Stomach (tissue), 9 donors: ENCODE measurements around the gene TRIOBP. TPM values are rescaled to one million over a fixed set of nuclear protein-coding genes. Genes with fewer than 3 reads are reported as not detected.

ENCODE experiments used
- DNase-seq, 2 donors: peaks; one replicate each; pipeline versions ENCODE4 v3.0.0 to v3.0.0-alpha.2; 2013 to 2019
- H3K27ac ChIP-seq, 5 donors: fragments of 200-600 bp in 4 of 5; sonication (generic) in 4 of 5; one replicate each; pipeline ENCODE4 v1.5.1; 2013 to 2019; ENCODE audit warnings: mild to moderate bottlenecking in 1 of 5, moderate library complexity in 1 of 5
- H3K27me3 ChIP-seq, 3 donors: fragments of 200-600 bp; sonication (generic); one replicate each; pipeline ENCODE4 v1.5.1; 2017 to 2019; ENCODE audit warnings: mixed run types in 1 of 3
- H3K36me3 ChIP-seq, 4 donors: fragments of 200-600 bp; sonication (generic); 1 replicate in 3 of 4; 2 replicates in 1 of 4; pipeline ENCODE4 v1.5.1; 2016 to 2019
- H3K4me1 ChIP-seq, 4 donors: fragments of 200-600 bp; sonication (generic); one replicate each; pipeline ENCODE4 v1.5.1; 2016 to 2019
- H3K4me3 ChIP-seq, 4 donors: fragments of 200-600 bp; sonication (generic) in 3 of 4; one replicate each; pipeline ENCODE4 v1.5.1; 2016 to 2019; ENCODE audit warnings: mild to moderate bottlenecking in 1 of 4
- H3K9me3 ChIP-seq, 4 donors: fragments of 200-600 bp; sonication (generic); one replicate each; pipeline ENCODE4 v1.5.1; 2016 to 2019
- EP300 ChIP-seq: sonication (generic); formaldehyde crosslinking; IDR thresholded peaks from one replicate; pipeline ENCODE4 v1.6.1; 2017; ENCODE audit warnings: antibody characterized with exemption
- POLR2A ChIP-seq, 4 donors: fragments of 450-650 bp; IDR thresholded peaks; one replicate each; pipeline ENCODE4 v1.6.1; 2016; ENCODE audit warnings: antibody characterized with exemption in 4 of 4, control low read depth in 2 of 4, mild to moderate bottlenecking in 1 of 4, moderate library complexity in 1 of 4
- POLR2AphosphoS5 ChIP-seq, 3 donors: sonication (generic); formaldehyde crosslinking; IDR thresholded peaks; one replicate each; pipeline ENCODE4 v1.6.1; 2016; ENCODE audit warnings: antibody characterized with exemption in 3 of 3
- WGBS, 5 donors: extraction: QIAGEN DNeasy Blood & Tissue Kit in 3 of 5; methylation state at CpG; one replicate each; pipeline versions ENCODE4 v1.1.5 to v1.1.7; 2013 to 2018; 5-methylcytosine and 5-hydroxymethylcytosine counted together
- intact Hi-C: fragments of 100-400 bp; cut with DNase I; formaldehyde crosslinking; loops from one replicate; pipeline ENCODE4 v1.15.1; 2023; ENCODE audit warnings: low total_unique reads
- polyA plus RNA-seq, 3 donors: library from polyadenylated mRNA; stranded (reverse); fragments of 200-250 nt; gene quantifications; one replicate each; pipeline ENCODE4 v1.2.3, GENCODE V29; 2013
- total RNA-seq, 5 donors: library from RNA; depleted of rRNA; stranded (reverse); fragments of >200 nt; gene quantifications; one replicate each; pipeline versions ENCODE4 v1.1.0 to v1.2.3, GENCODE V29; 2014 to 2016
- TF ChIP-seq, protein P1 (sequence below), 7 experiments: fragments of 450-650 bp in 4 of 7; fragments of 200-600 bp in 3 of 7; sonication (generic) in 3 of 7; IDR thresholded peaks; one replicate each; pipeline ENCODE4 v1.5.1; 2016 to 2019; ENCODE audit warnings: antibody characterized with exemption in 7 of 7, control low read depth in 2 of 7, mild to moderate bottlenecking in 1 of 7
- donor health status: healthy with polysubstance abuse.
- donor health status: Bipolar disorder and iron deficiency.
- donor health status: healthy.

The TRIOBP gene
- total and polyA plus RNA-seq, 8 donors: 30.6 to 355 (median 86.1) TPM

DNA sequence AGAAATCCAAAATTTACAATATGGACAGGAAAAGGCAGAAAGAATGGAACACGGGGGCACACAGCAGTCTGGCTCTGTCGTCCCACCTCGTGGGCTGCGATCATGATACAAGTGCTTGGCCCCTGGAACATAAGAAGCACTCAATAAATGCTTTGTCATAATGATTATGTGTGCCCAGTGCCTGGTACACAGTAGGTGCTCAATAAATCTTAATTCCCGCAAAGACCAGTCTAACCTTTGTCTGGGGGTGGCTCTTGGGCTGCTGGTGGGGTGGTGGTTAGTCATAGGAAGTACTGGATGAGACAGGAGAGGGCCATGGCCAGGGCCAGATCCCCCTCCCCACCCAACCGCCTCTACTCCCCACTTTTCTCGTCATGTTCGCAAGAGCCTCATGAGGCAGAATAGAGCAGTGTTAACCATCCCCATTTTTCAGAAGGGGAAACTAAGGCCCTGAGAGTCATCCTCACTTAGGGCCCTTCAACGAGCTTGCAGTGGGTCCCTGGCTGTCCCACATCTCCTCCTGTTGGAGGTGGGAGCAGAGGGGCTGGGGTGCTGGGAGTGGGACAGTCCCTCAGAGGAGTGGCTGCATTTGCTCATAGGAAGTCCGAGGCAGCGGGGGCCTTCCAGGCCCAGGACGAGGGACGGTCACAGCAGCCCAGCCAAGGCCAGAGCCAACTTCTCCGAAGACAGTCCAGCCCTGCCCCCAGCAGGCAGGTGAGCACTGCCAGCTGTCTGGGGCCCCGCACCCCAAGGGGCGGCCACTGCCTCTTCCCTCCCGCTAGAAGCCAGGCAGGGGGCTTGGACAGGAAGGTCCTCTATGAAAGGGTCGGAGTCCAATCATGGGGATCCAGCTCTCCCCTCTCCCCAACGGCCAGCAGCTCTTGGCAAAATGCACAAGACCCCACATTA, 36.1 kb downstream of the TRIOBP start:
- no peaks in the 10 kb centered on the region for H3K27me3 ChIP-seq
- peak overlapping the region; percentile 79 to 92 (median 87) for H3K27ac ChIP-seq
- intact Hi-C loops: no loop called here
- DNase-seq: peak in 1 of 2 donors; percentile 28
- no peak overlapping the region for H3K4me3 ChIP-seq
- H3K4me1 ChIP-seq: peaks cover 27 to 73% (median 48%) of the 10 kb centered on the region in 4 donors
- H3K9me3 ChIP-seq: no peaks in the 10 kb centered on the region
- 76 to 81% (median 79%) methylated on average over 16 to 19 of the region's 19 CpGs for WGBS, 5 donors
- TF ChIP-seq POLR2A (IDR thresholded peaks at IDR 0.05) (no peak), EP300 (no peak), POLR2AphosphoS5 (IDR thresholded peaks at IDR 0.05) (no peak)
- TF ChIP-seq, protein P1, sequence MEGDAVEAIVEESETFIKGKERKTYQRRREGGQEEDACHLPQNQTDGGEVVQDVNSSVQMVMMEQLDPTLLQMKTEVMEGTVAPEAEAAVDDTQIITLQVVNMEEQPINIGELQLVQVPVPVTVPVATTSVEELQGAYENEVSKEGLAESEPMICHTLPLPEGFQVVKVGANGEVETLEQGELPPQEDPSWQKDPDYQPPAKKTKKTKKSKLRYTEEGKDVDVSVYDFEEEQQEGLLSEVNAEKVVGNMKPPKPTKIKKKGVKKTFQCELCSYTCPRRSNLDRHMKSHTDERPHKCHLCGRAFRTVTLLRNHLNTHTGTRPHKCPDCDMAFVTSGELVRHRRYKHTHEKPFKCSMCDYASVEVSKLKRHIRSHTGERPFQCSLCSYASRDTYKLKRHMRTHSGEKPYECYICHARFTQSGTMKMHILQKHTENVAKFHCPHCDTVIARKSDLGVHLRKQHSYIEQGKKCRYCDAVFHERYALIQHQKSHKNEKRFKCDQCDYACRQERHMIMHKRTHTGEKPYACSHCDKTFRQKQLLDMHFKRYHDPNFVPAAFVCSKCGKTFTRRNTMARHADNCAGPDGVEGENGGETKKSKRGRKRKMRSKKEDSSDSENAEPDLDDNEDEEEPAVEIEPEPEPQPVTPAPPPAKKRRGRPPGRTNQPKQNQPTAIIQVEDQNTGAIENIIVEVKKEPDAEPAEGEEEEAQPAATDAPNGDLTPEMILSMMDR (IDR thresholded peaks at IDR 0.05): no peak
- no peaks in the 10 kb centered on the region for H3K36me3 ChIP-seq

DNA sequence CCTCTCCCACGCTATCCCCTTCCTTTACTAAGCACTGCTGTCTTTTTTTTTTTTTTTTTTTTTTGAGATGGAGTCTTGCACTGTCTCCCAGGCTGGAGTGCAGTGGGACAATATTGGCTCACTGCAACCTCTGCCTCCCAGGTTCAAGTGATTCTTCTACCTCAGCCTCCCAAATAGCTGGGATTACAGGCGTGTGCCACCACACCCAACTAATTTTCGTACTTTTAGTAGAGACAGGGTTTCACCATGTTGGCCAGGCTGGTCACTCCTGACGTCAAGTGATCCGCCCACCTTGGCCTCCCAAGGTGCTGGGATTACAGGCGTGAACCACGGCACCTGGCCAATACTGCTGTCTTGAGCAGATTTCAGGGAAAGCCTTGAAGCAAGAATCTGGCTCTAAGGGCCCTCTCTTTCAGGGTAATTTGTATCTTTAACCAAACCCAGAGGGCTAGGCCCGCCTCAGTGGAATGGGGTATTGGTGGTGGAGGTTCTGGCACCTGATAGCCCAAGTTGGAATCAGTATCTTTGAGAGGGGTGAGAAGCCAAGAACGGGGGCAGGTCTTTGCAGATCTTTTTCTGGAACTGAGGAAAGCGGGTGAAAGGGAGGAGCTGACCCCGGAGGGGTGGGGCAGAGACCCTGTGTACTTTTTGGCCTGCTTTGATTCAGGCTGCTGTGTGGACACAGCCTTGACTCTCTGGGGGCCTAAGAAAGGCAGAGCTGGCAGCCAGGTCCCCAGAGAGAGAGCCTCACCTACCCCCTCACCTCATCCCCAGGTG, 37.0 kb downstream of the TRIOBP start:
- Histone ChIP-seq H3K27me3 (no peaks in the 10 kb centered on the region), H3K27ac (peak overlapping the region; percentile 79 to 92 (median 87)), H3K36me3 (no peaks in the 10 kb centered on the region), H3K9me3 (no peaks in the 10 kb centered on the region), H3K4me3 (no peak overlapping the region), H3K4me1 (peaks cover 27 to 66% (median 44%) of the 10 kb centered on the region in 4 donors)
- 47 to 61% (median 57%) methylated on average over 11 of the region's 11 CpGs for WGBS, 5 donors
- intact Hi-C loops: no loop called here
- TF ChIP-seq POLR2A (IDR thresholded peaks at IDR 0.05) (no peak), EP300 (no peak), POLR2AphosphoS5 (IDR thresholded peaks at IDR 0.05) (no peak)
- TF ChIP-seq, protein P1 (IDR thresholded peaks at IDR 0.05): no peak
- peak; percentile 48 to 74 for DNase-seq

DNA sequence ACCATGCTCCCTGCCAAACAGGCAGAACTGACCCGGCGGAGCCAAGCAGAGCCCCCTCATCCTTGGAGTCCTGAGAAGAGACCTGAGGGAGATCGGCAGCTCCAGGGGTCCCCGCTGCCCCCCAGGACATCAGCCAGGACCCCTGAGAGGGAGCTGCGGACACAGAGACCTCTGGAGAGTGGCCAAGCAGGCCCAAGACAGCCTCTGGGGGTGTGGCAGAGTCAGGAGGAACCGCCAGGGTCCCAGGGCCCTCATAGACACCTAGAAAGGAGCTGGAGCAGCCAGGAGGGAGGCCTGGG, 37.5 kb downstream of the TRIOBP start:
- Histone ChIP-seq H3K27ac (peak overlapping the region; percentile 79 to 92 (median 87)), H3K4me3 (no peak overlapping the region), H3K27me3 (no peaks in the 10 kb centered on the region), H3K9me3 (no peaks in the 10 kb centered on the region), H3K36me3 (no peaks in the 10 kb centered on the region), H3K4me1 (peaks cover 27 to 66% (median 45%) of the 10 kb centered on the region in 4 donors)
- intact Hi-C loops: no loop called here
- DNase-seq: no peak
- 20 to 81% (median 39%) methylated on average over 1 to 6 of the region's 6 CpGs for WGBS, 5 donors
- TF ChIP-seq, protein P1 (IDR thresholded peaks at IDR 0.05): no peak
- TF ChIP-seq POLR2A (IDR thresholded peaks at IDR 0.05) (no peak), POLR2AphosphoS5 (IDR thresholded peaks at IDR 0.05) (no peak), EP300 (no peak)

DNA sequence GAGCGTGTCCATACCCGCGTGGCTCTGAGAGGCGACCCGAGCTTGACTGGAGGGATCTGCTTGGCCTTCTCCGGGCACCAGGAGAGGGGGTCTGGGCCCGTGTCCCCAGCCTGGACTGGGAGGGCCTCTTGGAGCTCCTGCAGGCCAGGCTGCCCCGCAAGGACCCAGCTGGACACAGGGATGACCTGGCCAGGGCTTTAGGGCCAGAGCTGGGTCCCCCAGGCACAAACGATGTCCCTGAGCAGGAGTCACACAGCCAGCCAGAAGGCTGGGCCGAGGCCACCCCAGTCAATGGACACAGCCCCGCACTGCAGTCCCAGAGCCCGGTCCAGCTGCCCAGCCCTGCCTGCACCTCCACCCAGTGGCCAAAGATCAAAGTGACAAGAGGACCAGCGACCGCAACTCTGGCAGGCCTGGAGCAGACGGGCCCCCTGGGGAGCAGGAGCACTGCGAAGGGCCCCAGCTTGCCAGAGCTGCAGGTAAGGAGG, 38.2 kb downstream of the TRIOBP start:
- TF ChIP-seq, protein P1 (IDR thresholded peaks at IDR 0.05): peak in 4 of 7 experiments; percentile 18 to 72 (median 63)
- TF ChIP-seq EP300: no peak
- Histone ChIP-seq H3K4me1 (peaks cover 27 to 70% (median 50%) of the 10 kb centered on the region in 4 donors), H3K9me3 (no peaks in the 10 kb centered on the region), H3K36me3 (no peaks in the 10 kb centered on the region), H3K27ac (peak overlapping the region; percentile 79 to 92 (median 87)), H3K27me3 (no peaks in the 10 kb centered on the region), H3K4me3 (no peak overlapping the region)
- 35 to 65% (median 47%) methylated on average over 5 to 16 of the region's 16 CpGs for WGBS, 5 donors
- intact Hi-C loops: no loop called here
- peak; percentile 75 to 82 for DNase-seq
